OCI-LY1 (cell line): Measurements from ENCODE around the gene HPS4.

Experiments used
- EZH2 ChIP-seq: fragments of 200-600 bp; sonication (generic), shearing (Covaris generic); IDR thresholded peaks from 2 replicates; pipeline ENCODE4 v1.8.0; 2017; ENCODE audit warnings: borderline replicate concordance, mixed run types, mild to moderate bottlenecking, antibody characterized with exemption, low read length, moderate library complexity, mixed read lengths
- TF ChIP-seq, protein P1 (sequence below): fragments of 200-600 bp; sonication (generic), shearing (Covaris generic); IDR thresholded peaks from 2 replicates; pipeline ENCODE4 v1.5.1; 2017; ENCODE audit warnings: mild to moderate bottlenecking, antibody characterized with exemption, low read length, moderate library complexity, mixed read lengths

DNA sequence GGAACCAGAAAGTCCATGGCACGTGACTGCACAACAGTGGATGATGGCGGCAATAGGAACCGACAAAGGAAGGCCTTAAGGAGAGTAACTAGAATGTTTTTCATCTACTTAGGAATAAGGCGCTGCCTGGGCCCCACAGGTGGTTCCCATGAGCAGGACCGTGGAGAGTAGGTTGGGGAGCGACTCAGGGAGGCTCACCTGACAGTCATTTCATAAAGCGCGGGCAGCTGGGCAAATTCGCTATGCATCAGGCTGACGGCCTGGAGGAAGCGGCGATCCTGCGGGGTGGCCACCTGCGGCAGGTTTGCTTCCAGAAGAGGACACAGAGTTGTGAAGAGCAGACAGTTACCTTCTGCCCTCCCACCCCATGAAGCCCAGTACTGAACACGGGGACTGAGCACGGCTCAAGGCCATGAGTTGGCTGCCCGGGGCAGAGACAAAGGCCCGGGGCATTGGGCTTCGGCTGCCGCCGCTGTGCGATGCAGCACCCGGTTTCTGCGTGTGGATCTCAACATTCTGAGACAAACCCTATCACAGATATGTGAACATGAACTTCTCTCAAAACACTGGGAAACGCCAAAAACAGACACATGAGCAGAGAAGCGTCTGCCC is 25.8 kb downstream of the HPS4 start:
- TF ChIP-seq, protein P1, sequence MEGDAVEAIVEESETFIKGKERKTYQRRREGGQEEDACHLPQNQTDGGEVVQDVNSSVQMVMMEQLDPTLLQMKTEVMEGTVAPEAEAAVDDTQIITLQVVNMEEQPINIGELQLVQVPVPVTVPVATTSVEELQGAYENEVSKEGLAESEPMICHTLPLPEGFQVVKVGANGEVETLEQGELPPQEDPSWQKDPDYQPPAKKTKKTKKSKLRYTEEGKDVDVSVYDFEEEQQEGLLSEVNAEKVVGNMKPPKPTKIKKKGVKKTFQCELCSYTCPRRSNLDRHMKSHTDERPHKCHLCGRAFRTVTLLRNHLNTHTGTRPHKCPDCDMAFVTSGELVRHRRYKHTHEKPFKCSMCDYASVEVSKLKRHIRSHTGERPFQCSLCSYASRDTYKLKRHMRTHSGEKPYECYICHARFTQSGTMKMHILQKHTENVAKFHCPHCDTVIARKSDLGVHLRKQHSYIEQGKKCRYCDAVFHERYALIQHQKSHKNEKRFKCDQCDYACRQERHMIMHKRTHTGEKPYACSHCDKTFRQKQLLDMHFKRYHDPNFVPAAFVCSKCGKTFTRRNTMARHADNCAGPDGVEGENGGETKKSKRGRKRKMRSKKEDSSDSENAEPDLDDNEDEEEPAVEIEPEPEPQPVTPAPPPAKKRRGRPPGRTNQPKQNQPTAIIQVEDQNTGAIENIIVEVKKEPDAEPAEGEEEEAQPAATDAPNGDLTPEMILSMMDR = no peak
- no peak for TF ChIP-seq EZH2
